HG03571 (cell line): ENCODE measurements around the gene CLDN18.

Source experiments
- ATAC-seq: cut with Tn5 transposase; IDR thresholded peaks from one replicate; pipeline ENCODE4 v1.9.1; 2021; ENCODE audit not compliant: unreplicated experiment

CLDN18 gene

DNA sequence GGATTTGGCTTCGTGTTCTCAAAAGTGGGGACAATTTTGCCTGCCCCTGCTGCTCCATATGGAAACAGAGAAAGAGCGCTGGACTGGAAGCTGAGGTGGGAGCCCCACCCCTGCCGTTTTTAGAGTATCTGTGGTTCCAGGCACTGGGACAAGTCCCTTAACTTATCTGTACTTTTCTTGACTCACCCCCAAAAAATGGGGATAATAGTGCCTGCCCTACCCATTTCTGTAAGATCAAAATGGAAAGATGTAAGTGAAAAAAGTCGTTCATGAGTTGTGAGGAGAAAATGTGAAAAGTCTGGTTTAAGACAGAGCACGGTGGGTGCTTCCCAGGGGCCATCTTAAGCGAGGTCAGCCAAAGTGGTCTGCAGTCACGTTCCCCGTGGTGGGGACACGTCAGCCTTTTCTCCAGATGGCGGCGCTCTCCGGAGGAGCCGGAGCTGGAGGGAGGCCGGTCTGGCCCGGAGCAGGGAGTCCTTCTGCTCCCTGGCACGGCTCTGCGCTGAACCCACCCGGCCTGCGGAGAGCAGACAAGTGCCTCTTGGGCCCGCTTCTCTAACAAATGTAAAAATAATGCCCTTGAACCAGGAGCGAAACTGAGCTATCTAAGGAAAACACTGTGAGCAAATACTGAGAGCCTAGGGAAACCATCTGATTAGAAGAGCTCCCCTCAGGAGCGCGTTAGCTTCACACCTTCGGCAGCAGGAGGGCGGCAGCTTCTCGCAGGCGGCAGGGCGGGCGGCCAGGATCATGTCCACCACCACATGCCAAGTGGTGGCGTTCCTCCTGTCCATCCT, at the start of gene CLDN18:
TSS of gene CLDN18 (plus strand) at position 690 of the 797 bp plus-strand sequence. CDS start at position 751, 61 bp downstream.
- ATAC-seq = no peak

DNA sequence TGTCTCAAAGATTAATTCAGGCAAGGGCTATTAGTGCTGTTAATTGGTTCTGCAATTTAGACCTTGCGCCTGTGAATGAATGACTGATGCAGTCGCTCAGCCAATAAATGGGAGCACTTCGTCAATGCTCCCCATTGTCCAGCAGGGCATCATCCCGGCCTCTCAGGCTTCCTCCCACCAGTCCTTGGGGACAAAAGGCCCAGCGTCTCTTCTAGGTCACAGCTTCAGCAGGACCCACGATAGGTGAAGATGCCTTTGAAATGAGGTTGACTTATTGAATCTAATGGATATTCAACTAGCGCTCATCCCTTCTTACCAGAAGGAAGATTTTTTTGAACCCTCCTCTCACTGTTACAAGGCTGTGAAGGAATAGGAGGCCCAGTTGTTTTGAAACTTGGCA, 47.7 kb upstream of the CLDN18 start:
- no peak for ATAC-seq

DNA sequence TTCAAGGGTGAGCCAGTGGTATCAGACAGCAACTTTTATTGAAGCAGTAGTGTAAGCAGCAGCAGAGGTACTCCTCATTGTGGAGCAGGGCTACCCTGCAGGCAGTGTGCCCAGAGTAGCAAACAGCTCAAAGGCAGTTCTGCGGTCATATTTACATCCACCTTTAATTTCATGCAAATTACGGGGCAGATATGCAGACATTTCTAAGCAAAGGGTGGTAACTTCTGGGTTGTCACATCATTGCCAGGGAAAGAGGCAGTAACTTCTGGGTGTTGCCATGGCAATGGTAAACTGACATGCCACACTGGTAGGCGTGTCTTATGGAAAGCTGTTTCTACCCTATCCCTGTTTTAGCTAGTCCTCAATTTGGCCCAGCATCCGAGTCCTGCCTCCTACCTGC, 46.5 kb upstream of the CLDN18 start:
- no peak for ATAC-seq

DNA sequence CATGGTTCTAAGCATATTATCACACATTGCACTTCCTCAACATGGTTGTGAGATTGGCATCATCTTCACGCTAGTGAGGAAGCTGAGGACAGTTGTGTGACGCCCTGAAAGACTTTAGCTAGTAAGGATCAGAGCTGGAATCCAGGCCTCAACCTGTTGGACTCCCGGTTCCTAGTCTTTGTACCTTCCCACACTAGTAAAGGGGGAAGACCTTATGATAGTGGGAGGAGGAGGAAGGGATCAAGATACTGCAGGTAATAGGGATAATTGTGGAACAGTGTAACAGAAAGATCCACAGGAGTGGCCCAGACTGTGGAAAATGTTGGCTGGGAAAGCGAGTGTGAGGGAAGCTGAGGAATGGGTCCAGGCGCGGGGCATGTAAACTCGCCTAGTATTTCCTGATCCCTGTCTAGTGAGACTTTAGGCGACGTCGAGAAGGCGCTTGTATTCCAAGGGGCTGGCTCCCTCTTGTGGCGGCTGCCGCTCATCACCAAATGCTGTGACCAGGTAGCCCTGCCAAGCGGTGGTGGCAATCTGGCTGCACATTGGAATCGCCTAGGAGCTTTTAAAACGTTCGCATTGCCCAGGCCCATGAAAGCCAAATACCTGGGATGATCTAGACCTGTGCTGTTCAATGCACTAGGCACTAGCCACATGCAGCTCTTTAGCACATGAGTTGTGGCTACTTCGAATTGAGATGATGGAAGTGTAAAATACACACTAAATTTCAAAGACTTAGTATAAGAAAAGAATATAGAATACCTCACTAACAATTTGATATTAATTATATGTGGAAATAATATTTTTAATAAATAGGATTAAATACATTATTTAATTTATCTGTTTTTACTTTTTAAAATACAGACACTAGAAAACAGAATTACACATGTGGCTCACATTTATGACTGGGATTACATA, 38.8 kb upstream of the CLDN18 start:
- ATAC-seq = peak; percentile 91

DNA sequence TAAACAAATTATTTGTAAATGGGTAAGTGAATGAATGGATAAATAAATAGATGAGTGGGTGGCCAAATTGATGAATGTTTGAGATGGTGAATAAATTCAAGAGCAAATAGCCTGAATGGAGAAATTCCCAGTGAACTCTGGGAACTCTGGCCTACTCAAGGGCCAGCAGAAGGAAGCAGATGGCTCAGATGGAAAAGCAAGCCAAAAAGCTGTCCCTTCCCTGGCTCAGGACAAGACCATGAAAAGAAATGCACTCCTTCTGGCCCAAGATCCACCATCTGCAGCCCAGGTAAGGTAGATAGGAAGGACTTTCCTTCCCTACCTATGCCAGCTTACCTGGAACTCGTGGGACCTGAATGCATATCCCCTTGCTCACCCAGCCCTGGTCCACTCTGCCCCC, 37.6 kb upstream of the CLDN18 start:
- no peak for ATAC-seq

DNA sequence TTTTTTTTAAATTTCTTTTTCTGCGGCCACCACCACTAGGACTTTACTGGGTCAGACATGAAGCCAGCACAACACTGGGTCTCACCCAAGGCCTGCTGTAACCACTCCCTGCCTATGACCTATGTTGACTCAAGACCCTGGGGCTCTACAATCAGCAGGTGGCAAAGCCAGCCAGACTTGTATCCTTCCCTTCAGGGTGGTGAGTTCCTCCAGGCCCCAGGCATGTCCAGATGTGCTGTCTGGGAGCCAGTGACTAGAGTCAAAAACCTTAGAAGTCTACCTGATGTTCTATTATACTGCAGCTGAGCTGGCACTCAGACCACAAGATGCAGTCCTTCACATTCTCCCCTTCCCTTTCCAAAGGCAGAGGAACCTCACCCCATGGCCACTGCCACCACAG, 31.6 kb upstream of the CLDN18 start:
- no peak for ATAC-seq

DNA sequence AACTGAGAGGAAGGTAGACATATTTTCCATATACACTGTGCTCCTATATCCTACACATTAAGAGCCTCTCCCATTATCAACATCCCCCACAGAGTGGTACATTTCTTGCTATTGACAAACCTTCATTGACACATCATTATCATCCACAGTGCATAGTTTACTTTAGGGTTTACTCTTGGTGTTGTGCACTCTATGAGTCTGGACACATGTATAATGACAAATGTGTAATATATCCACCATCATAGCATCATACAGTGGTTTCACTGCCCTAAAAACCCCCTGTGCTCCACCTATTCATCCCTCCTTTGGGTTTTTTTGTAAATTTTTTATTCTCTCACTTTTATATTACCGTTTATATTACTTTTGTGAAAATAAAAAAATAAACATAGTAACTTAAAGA, 22.2 kb upstream of the CLDN18 start:
- ATAC-seq = peak; percentile 15

DNA sequence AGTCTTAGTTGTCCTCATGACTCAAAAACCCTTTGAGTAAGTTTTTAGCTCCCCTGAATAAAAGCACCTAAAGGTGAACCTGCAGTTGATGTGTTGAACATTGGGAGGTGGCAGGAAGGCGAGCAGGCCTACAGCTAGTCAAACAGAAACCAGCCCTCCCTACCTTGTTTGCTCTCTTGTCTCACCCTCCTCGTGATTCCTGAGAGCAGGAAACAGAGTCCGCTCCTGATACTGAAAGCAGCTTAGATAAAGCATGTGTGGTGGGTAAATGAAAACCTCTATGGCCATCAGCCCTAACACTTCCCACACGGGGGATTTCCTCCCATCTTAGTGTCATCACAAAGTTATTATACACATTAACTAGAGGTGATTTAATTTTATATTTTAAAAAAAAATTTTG, 21.8 kb upstream of the CLDN18 start:
- peak; percentile 86 for ATAC-seq

DNA sequence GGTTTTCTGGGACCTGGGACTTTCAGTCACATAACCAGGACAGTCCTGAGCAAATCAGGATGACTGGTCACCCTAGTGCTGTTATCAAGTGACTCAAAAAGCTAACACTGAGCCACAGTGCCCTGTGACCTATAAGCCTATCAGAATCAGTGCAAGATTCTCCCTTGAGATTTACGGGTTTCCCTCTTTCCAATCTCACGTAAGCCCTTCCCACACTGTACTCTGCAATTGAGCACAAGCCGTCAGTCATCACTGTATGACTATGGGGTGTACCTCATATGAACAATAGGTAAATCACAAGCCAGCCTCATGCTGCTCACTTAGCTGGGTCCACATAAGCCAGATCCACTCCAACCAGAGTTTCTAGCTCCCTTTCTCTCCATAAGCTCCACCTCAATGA, 21.0 kb upstream of the CLDN18 start:
- ATAC-seq = peak; percentile 62

DNA sequence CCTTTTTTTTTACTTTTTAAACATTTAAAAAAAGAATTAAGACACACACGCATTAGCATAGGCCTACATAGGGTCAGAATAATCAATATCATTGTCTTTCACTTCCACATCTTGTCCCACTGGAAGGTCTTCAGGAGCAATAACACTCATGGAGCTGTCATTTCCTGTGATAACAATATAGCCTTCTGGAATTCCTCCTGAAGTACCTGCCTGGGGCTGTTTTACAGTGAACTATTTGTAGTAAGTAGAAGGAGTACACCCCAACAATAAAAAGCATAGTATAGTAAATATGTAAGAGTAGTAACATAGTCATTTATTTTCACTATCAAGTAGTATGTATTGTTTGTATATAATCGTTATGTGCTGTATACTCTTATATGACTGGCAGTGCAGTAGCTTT, 19.5 kb upstream of the CLDN18 start:
- ATAC-seq = no peak

DNA sequence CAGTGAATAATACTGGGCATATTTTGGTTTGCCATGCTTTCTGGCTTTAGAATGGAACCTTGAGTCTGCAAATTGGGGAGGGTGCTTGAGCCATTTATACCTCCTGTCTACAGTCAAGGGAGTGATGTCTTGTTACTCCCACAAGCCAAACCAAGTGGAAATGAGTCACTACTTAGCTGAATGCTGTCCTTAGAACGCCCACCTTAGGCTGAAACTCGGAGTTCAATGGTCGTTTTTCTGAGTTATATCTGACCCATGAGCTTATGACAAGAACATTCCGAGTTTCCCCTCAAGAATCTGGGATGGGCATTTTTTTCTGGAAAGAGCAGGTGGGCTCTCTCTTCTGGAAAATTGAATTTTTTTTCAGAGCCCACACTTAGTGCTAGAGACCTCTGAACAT, 17.4 kb upstream of the CLDN18 start:
- ATAC-seq = no peak

DNA sequence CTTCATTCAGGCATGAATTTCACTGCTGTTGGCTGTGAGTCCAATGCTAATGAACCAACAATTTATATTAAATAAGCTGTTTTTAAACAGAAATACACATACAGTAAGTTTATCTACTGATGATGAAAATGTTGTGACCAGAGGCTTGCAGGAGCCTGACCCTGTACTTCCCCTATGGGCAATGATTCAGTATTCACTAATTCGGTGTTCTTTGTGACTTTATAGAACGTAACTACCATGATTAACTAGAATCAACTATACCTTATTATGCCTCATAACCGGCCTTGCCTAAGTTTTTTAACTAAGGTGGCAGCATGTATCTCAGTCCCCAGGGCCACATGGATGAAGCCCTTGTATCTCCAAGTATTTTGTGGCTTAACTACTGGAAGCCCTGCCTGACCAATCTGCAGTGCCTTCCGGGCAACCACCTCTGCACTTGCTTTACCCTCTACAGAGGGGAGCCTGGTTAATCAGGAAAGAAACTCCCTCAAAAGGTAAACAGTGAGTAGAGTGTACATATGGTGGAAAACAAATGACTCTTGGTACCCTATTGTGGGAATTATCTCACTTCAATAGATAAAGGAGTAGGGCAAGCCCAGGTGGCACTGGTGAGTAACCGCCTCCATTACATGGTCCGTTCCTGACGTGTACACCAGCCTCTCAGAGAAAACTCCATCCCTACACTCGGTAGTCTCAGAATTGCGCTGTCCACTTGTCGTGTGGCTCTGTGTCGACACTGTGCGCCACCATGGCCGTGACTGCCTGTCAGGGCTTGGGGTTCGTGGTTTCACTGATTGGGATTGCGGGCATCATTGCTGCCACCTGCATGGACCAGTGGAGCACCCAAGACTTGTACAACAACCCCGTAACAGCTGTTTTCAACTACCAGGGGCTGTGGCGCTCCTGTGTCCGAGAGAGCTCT, 11.6 kb upstream of the CLDN18 start:
- ATAC-seq = no peak

DNA sequence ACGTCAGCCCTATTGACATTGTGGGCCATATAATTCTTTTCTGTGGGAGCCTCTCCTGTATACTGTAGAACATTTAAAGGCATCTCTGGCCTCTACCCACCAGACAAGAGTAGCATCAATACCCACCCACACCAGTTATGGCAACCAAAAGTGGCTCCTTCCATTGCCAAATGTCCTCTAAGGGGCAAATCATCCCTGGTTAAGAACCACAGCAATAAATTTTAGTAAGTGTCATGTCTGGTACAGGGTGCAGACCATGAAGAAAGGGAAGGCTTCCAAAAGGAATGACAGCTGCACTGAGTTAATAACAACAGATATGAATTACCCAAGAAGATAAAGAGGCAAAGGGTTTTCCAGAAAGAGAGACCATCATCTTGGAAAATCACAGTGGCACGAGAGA, 6.9 kb upstream of the CLDN18 start:
- ATAC-seq = no peak

DNA sequence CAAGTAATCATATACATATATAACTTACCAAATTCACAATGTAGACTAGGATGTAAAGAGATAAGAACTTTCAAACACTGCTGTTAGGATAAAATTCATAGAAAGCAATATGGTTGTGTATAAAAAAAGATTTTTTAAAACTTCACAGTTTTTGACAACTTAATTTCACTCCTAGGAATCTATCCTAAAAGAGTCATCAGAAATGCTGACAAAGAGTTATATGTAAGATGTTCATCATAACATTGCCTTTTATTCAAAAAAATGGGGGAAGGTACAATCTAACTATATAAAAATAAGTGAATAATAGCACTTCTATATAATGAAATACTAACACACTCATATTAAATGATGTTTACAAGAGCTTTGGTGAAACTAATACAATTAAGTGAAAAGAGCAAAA, 4.3 kb upstream of the CLDN18 start:
- no peak for ATAC-seq

DNA sequence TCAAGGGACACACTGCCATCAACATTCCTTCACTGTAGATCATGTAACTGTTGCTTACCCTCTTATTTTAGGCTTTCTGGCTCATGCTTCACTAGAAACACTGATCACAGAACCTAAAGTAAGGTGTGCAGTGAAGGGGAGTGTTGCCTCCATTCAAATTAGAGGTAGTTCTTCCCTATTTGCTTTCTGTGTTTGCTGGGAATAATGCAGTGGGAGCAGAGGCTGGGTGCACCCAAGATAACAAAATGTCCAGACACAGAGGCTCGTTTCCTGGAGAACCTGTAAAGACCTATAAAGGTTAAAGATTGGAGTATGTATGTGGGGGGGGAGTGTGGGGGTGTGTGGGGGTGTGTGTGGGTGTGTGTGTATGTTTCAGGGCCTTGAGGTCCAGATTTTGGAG, 2.1 kb upstream of the CLDN18 start:
- ATAC-seq = no peak

DNA sequence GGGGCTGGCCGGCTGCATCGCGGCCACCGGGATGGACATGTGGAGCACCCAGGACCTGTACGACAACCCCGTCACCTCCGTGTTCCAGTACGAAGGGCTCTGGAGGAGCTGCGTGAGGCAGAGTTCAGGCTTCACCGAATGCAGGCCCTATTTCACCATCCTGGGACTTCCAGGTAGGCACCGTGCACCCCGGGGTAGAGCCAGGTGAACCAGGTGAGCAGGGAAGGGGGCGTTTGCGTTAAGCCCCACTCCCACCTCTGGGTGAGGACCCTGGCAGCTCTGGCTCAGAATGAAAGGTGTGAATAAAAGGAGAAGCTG, 267 bp downstream of the CLDN18 start:
- ATAC-seq = no peak

DNA sequence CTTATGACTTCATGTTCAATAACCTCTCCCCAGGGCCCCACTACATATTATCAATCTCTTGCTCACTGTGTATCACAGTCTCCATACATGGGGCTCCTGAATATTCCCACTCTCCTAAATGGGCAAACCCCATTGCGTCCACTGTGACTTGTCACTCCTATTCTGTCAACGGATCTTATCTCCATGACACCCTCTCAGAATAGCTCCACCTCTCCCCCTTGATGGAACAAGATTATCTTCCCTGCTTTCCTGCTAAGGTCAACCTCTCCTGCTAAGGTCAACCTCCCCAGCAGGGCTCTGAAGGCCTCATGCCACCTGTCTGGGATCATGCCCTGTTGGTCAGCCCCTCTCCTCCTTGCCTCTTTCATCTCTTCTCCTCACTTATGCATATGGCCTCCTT, 1.8 kb downstream of the CLDN18 start:
- no peak for ATAC-seq

DNA sequence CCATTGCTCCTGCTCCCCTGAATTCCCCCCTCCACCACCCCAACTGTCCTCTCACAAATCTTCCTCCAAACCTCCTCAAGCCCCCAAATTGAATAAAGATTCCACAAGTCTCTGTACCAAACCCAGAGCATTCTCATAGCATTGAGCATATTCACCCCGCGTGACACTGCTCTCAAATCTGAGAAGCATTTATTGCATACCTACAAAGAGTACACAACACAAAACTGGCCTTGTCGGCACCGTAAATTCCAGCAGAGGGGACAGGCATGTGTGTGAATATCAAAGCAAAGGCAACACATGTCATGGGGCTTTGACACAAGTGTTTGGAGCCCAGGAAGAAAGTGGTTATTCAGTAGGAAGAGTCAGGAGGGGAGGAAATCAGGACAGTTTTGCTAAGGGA, 2.6 kb downstream of the CLDN18 start:
- ATAC-seq = no peak

DNA sequence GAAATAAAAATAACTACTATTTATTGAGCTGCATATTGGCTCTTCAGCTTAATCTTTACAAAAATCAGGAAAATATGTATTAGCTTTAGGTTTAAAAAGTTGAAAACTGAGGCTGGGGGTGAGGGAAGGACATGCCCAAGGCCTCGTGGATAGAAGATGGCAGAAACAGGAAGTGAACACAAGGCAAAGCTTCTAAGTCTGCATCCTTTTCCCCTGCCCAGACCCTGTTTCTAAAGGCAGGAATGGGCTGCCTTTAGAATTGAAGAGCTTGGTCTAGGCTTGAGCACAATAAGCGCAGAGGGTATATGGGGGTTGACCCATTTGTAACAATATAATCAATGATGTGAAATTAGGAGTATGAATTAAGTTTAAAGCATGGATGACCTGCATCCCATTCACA, 6.1 kb downstream of the CLDN18 start:
- ATAC-seq = no peak

DNA sequence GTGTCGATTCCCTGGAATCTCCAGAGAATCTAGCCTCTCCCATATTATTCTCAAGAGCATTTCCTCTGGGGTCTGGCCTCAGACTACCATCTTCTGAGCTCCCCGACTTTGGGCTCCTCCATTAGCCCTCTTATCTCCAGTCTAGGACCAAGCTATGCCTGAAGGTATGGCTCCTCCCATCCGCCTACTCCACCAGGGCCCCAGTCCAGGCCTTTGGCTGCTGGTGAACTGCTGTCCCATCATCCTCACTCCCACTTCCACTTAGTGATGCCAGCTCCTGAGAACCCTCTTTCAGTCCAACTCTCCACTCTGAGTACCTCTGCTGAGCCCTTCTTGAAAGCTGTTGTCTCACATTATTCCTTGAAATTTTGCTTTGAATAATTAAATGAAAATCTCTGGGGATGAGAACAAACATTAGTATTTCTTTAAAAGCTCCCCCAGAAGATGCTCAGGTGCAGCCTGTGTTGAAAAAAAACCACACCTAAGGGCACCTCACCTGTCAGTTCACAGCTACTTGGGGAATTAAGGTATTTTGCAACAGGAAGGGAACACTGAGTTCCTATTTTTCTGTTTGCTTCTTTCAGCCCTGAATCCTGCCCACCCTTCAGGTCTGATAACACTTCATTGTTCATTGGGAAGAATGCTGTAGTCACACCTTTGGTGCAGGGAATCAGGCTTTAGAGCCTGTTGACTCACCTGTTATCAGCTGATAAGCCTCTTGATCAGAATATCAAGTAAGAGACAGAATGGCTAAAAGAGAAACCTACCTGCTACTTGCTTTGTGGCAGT, 9.5 kb downstream of the CLDN18 start:
- no peak for ATAC-seq

DNA sequence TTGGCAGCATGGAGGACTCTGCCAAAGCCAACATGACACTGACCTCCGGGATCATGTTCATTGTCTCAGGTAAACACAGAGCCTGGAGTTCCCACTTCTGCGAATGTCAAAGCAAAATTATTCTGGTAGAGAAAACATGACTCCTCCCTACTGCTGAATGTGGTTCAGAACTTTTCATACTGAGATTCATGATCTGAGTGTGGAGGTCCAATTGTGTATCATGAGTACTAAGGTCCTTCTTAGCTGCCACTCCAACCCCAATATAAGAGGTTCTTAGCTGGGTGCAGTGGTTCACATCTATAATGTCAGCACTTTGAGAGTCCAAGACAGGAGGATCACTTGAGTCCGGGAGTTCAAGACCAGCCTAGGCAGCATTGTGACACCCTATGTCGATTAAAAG, 13.8 kb downstream of the CLDN18 start:
- no peak for ATAC-seq
